T-helper 1 cell treated with Interleukin-12 subunit alpha and Interleukin-12 subunit beta and Interleukin-4 antibody, amounts not matched to agents 30 ng/mL and 1 ng/mL, for 36 hours (primary cell): ENCODE measurements around the gene S100P. TPM values are rescaled to one million over a fixed set of nuclear protein-coding genes. Genes with fewer than 3 reads are reported as not detected.

Experiments
- intact Hi-C: fragments of 100-400 bp; cut with micrococcal nuclease; formaldehyde crosslinking; loops from one replicate; pipeline ENCODE4 v1.15.1; 2024
- total RNA-seq: library from RNA; stranded (reverse); gene quantifications from 2 replicates; pipeline ENCODE4 v1.2.3, GENCODE V29; 2022

The S100P gene
- total RNA-seq, 1 donor from 2014 or later, result 15.5 TPM

- intact Hi-C loops, result loop anchor here (1.0 to 5.0 kb wide), 3 partner anchors 13 to 225 kb away; partner anchors contain the start of gene MRFAP1
Measured at GRCh38 chr4:6672541-6673190, 21.0 kb upstream of the S100P start.

- intact Hi-C loops, result loop anchor here (1.0 to 5.0 kb wide), 3 partner anchors 14 to 224 kb away; partner anchors contain the start of gene MRFAP1
Measured at GRCh38 chr4:6673191-6673659, 20.5 kb upstream of the S100P start.

- intact Hi-C loops, result loop anchor here (1.0 to 5.0 kb wide), 12 partner anchors 15 to 394 kb away; partner anchors contain the start of genes BLOC1S4, GRPEL1, MRFAP1 and MRFAP1L1
Measured at GRCh38 chr4:6673660-6674499, 19.8 kb upstream of the S100P start.

GRCh38 chr4:6674500-6675149, 19.1 kb upstream of the S100P start:
- intact Hi-C loops, result loop anchor here (1.0 to 5.0 kb wide), 10 partner anchors 15 to 394 kb away; partner anchors contain the start of genes BLOC1S4, GRPEL1 and MRFAP1L1

- intact Hi-C loops, result no loop called here
Measured at GRCh38 chr4:6676722-6677558, 16.7 kb upstream of the S100P start.

- intact Hi-C loops, result no loop called here
Measured at GRCh38 chr4:6680372-6681034, 13.2 kb upstream of the S100P start.

- intact Hi-C loops, result no loop called here
Measured at GRCh38 chr4:6681191-6681590, 12.5 kb upstream of the S100P start.

GRCh38 chr4:6682862-6683590, 10.7 kb upstream of the S100P start:
- intact Hi-C loops, result no loop called here

GRCh38 chr4:6684656-6685055, 9.0 kb upstream of the S100P start:
- intact Hi-C loops, result no loop called here

- intact Hi-C loops, result no loop called here
Measured at GRCh38 chr4:6686104-6686787, 7.4 kb upstream of the S100P start.

GRCh38 chr4:6687947-6688878, 5.5 kb upstream of the S100P start:
- intact Hi-C loops, result no loop called here

GRCh38 chr4:6688879-6689505, 4.7 kb upstream of the S100P start:
- intact Hi-C loops, result loop anchor here (1.0 kb wide), 3 partner anchors 15 to 48 kb away; partner anchors contain the start of gene MRFAP1L1

GRCh38 chr4:6689506-6689960, 4.1 kb upstream of the S100P start:
- intact Hi-C loops, result loop anchor here (1.0 kb wide), 3 partner anchors 15 to 48 kb away; partner anchors contain the start of gene MRFAP1L1

- intact Hi-C loops, result no loop called here
Measured at GRCh38 chr4:6692379-6692778, 1.3 kb upstream of the S100P start.

GRCh38 chr4:6692806-6693205, 872 bp upstream of the S100P start:
- intact Hi-C loops, result no loop called here

GRCh38 chr4:6694177-6694901, 661 bp downstream of the S100P start:
- intact Hi-C loops, result no loop called here
